Stimulated activated CD4-positive, alpha-beta T cell treated with anti-CD3 and anti-CD28 coated beads, TNF-alpha, amount 100 ng/mL, for 24 hours (primary cell): ENCODE results near the gene COL5A1.

Experiments used
- DNase-seq, 3 experiments: peaks; one replicate each; pipeline ENCODE4 v3.0.0-alpha.2; 2020; ENCODE audit warnings: low read depth in 3 of 3

Gene COL5A1

DNA sequence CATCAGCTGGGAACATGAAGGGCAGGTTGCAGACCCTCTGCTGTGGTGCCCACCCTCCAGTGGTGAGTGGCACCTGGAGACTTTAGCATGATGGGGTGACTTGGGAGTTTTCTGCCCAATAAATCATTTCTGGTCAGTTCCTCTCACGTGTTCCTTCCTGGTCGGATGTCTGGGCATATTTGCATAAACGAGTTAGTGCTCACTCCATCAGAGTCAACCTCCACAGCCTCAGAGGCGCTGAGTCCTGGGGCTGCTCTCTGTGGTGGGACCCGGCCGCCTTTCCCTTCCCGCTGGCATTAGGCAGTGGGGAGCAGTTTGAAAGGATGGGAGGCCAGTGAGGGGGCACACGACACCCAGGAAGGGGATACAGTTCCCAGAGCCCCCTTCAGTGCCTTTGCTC, 125.0 kb downstream of the COL5A1 start:
- DNase-seq = no peak

- DNase-seq = no peak
Measured at GRCh38 chr9:134768332-134768708, 126.7 kb downstream of the COL5A1 start.

- DNase-seq = no peak
Measured at GRCh38 chr9:134768709-134769351, 127.2 kb downstream of the COL5A1 start.

DNA sequence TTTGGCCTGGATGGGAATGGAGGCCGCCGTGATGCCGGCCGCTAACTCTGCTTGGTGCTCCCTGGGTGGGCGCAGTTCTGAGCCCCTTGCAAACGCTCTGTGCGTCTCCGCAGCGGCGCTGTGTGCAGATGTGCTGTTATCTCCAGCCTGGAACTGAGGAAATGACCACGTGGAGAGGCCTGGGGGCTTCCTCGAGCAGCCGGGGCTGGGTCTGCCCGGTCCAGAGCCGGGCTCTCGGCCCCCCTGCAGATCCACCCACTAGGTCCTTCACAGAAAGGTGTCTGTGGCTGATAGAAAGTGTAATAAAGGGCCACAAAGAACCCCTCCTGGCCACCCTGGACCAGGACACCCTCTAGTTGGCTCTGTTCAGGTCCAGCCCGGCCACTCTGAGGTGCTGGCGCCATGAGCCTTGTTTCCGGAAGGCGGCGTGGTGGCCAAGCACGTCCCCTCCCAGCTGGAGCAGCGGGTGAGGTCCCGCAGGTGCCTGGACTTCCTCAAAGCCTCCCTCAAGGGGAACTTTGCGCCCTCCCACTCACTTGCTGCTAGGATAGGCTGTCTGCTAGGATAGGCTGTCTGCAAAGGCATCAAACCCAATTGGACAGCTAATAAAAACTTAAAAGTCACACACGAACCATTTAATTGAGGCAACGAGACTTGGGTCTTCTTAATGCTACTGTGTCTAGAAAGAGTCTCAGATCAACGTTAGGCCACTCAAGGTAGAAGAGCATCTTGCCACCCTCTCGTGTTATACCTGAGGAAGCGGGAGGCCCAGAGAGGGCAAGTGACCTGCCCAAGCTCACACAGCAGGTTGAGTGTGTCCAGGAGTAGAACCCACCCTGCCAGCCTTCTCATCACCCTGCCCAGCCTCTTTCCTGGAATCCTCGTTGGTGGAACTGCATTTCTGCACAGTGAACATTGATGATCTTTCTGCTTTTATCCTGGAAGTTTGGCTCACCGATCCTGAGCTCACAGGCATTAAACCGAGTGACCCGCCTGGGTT, 129.7 kb downstream of the COL5A1 start:
- DNase-seq = no peak

DNA sequence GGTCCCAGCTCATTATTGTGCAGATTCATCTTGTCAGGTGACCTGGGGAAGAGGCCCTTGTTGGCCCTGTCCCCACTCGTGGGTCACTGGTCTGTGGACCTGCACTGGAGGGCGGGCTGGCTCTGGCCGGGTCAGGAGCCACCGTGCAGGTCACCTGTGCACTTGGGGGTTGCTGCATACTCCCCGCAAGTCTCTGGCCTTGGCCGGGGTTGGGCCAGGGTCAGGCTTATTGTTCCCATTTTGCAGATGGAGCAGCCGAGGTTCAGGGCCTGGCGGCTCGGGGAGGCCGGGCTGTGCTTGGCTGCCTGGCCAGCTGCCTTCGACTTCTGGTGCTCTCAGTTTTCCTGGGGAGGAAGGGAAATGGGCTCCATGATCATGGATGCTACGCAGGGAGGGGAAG, 130.7 kb downstream of the COL5A1 start:
- no peak for DNase-seq

DNA sequence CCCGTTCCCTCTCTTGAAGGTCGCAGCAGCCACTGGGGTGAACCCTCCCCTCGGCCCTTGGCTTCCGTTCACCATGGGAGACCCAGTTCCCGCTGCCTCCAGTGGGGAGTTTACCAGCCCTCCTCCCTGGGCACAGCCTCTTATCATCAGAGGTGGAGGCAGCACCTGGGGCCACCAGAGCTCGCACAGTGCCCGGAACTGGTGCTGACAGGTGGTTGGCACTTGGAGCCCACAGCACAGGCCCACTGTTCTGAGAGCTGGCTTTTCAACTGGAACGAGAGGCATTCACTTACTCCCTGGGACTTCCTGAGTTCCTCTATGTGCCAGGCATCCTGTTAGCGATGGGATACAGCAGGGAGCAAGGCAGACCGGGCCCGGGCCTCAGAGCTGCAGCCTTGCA, 132.2 kb downstream of the COL5A1 start:
- DNase-seq = no peak

DNA sequence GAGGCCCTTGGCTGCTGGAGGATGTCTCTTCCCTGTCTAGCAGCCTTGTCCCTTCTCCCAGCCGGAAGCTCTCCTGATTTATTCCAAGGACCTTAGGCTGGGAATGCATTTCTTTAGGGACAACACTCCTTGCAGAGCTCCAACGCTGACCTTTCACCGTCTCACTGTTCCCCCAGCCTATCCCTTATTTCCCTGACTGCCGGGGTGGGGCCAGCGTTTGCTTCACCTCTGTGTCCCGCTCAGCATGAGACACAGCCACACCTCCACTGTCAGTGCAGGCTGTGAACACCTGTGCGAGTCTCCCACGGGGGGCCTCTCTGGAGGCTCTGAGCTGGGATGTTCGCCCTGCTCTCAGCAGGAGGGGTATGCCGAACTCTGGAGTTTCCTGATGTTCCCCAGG, 132.8 kb downstream of the COL5A1 start:
- no peak for DNase-seq

GRCh38 chr9:134775081-134775951, 133.7 kb downstream of the COL5A1 start:
- no peak for DNase-seq

DNA sequence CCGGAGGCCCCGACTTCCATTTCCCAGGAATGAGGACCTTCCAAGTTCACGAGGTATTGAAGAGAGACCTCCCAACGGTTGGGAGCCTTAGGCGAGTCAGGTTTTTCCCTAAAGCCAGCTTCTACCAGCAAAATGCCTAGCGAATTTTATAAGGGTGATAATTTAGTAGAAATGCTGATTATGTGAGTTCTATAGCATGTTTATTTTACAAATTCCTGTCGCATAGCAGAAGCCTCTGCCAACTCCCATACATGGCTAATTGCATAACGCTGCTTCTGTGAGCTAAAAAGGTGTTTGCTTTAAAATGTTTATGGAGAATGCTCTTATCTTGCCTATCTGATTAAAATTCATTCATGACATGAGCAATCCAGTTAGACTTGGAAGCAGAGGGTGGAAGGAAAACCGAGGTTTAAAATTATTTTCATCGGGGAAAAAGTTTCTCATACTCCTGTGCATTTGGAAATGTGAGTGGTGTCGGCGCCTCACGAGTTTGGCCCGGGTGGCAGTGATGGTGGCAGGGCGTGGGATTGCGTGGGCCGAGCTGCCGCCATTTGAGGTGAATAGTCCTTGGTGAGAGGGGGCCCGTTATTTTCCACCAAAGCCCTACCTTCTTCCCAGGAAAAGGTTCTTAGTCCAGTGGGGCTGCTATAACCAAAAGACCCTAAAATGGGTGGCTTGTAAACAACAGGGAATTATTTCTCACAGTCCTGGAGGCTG, 134.6 kb downstream of the COL5A1 start:
- no peak for DNase-seq

GRCh38 chr9:134777153-134777552, 135.6 kb downstream of the COL5A1 start:
- DNase-seq = no peak

DNA sequence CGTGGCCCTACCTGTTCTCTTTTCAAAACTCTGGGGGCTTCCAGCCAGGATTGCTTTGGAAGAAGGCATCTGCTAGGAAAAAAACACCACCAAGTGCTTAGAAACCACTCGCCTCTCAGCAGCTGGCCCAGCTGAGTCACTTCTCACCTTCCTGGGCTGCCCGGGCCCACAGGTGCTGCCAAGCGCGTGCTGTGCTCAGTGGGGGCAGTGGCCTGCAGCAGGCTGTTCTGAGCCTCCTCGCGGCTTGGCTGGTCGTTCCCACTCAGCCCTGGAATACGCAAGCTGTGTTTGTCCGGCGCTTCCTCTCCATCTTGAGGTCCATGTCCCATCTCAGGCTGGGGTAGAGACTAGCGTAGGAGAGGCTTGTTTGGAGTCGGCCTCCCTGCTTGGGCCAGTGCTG, 136.6 kb downstream of the COL5A1 start:
- no peak for DNase-seq

- DNase-seq = no peak
Measured at GRCh38 chr9:134778841-134779411, 137.3 kb downstream of the COL5A1 start.

DNA sequence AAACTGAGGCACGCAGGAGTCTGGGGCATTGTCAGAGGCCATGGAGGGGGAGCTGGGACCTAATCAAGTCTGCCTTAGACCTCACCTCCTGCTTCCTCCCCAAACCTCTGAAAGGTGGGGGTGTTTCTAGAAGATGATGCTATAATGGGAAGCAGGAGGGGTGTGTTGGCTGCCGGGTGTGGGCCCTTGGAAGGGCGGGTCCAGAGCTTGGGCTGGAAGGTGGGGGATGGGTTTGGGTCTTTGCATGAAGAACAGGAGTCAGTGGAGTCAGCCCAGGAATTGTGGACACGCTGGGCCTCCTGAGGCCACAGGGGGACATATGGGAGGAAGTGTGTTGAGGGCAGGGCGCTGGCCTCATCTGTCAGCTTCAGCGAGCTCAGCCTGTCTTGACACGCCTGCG, 138.0 kb downstream of the COL5A1 start:
- DNase-seq = no peak

- DNase-seq = peak in 1 of 3 experiments; percentile 16
Measured at GRCh38 chr9:134781591-134782302, 140.1 kb downstream of the COL5A1 start.

DNA sequence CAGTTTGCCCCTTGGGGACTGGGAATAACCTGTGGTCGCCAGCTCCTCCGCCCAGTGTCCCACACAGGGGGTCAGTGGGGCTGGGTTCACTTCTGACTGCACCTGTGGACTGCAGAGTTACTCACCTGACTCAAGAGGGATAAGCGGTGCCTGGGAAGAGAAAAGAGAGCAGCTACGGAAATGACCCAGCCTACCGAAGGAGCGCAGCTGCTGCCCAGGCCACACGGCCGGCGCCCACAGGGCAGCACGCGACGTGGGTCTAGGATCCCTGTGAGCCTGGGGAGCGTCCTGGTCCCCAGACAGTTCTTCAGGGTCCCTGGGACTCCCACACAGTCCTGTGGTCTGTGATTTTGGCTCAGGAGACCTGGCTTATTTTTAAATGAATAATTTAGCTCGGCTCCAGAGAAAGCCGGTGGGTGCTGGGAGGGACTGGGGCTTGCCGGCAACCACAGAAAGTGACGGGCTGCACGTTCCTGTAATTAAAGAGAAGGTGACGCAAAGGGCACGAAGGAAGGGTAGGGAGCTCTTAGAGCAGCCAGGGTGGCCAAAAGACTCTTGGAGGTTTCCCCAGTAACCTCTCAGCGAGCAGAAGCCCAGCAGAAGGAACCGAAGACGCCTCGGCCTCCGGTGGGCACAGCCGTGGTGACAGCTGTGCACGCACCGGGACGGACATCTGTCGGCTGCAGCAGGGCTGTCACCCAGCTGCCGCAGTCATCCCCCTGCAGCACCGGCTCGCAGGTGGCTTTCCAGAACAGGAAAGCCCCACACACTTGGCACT, 141.5 kb downstream of the COL5A1 start:
- DNase-seq = no peak

- no peak for DNase-seq
Measured at GRCh38 chr9:134783699-134784039, 142.1 kb downstream of the COL5A1 start.

- no peak for DNase-seq
Measured at GRCh38 chr9:134784577-134785305, 143.1 kb downstream of the COL5A1 start.

GRCh38 chr9:134785325-134786108, 143.9 kb downstream of the COL5A1 start:
- no peak for DNase-seq
